Ascending aorta (tissue), 2 donors: ENCODE measurements around the gene MT1H. TPM values are rescaled to one million over a fixed set of nuclear protein-coding genes. Genes with fewer than 3 reads are reported as not detected.

Experiments used
- DNase-seq, 2 donors: peaks; one replicate each; pipeline ENCODE4 v3.0.0-alpha.2; 2019; ENCODE audit warnings: low spot score in 2 of 2
- H3K27ac ChIP-seq, 2 donors: fragments of 200-600 bp; sonication (generic); one replicate each; pipeline ENCODE4 v1.5.1; 2016 to 2017; ENCODE audit warnings: mild to moderate bottlenecking in 1 of 2
- H3K27me3 ChIP-seq: fragments of 200-600 bp; sonication (generic); one replicate; pipeline ENCODE4 v1.5.1; 2017
- H3K36me3 ChIP-seq, 2 donors: fragments of 200-600 bp; sonication (generic); one replicate each; pipeline ENCODE4 v1.5.1; 2016
- H3K4me1 ChIP-seq, 2 donors: fragments of 200-600 bp; sonication (generic); one replicate each; pipeline ENCODE4 v1.5.1; 2016 to 2017; ENCODE audit warnings: mild to moderate bottlenecking in 1 of 2
- H3K4me3 ChIP-seq, 2 donors: fragments of 200-600 bp; sonication (generic); one replicate each; pipeline ENCODE4 v1.5.1; 2016 to 2017; ENCODE audit warnings: mild to moderate bottlenecking in 1 of 2
- H3K9me3 ChIP-seq, 2 donors: fragments of 200-600 bp; sonication (generic); one replicate each; pipeline ENCODE4 v1.5.1; 2016
- CTCF ChIP-seq, 3 experiments: fragments of 200-600 bp in 2 of 3; fragments of 450-650 bp in 1 of 3; sonication (generic) in 2 of 3; IDR thresholded peaks; one replicate each; pipeline ENCODE4 v1.5.1; 2016 to 2019; ENCODE audit warnings: antibody characterized with exemption in 3 of 3, mild to moderate bottlenecking in 1 of 3, moderate library complexity in 1 of 3
- intact Hi-C: fragments of 100-400 bp; cut with DNase I; formaldehyde crosslinking; loops from one replicate; pipeline ENCODE4 v1.15.1; 2023
- total RNA-seq: library from RNA; depleted of rRNA; stranded (reverse); fragments of >200 nt; gene quantifications from one replicate; pipeline ENCODE4 v1.1.0, GENCODE V29; 2016

MT1H gene
- total RNA-seq, 1 donor from 2014 or later = not detected

DNA sequence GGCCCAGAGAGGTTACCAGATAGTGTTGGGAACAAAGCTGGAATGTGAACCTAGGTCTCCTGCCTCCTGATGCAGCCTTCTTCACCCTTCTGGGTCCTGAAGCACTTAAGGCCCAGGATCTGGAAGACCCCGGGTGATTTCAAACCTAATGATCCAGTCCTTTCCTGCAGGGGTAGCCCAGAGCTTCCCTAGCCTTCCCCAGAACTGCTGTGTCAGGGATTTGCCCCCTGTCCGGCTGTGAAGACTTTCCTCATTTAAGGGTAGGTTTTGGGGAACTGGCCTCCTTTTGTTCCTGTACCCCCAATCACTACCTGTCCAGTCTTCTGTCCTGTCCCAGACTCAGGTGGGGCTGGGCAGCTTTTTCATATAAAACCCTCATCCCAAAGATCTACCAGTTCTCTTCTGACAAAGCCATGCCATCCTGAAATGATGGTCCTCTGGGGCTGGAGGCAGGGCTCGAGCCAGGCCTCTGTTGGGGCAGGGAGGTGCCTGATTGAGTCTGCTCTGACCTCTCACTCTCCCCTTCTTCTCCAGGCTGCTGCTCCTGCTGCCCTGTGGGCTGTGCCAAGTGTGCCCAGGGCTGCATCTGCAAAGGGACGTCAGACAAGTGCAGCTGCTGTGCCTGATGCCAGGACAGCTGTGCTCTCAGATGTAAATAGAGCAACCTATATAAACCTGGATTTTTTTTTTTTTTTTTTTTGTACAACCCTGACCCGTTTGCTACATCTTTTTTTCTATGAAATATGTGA, 14.0 kb downstream of the MT1H start:
- Histone ChIP-seq H3K9me3 (no peaks in the 10 kb centered on the region), H3K27ac (peak overlapping the region; percentile 83 to 88), H3K27me3 (no peaks in the 10 kb centered on the region), H3K4me3 (peak overlapping the region; percentile 71 to 85), H3K4me1 (peaks cover 0 to 26% of the 10 kb centered on the region in 2 donors), H3K36me3 (peaks cover 0 to 11% of the 10 kb centered on the region in 2 donors)
- intact Hi-C loops = loop anchor here (2.0 kb wide), 2 partner anchors 51 to 75 kb away; partner anchors contain the start of genes MT1M and MT2A
- TF ChIP-seq CTCF (IDR thresholded peaks at IDR 0.05) = no peak
- DNase-seq = no peak

GRCh38 chr16:56684256-56684925, 14.8 kb downstream of the MT1H start:
- no peak for DNase-seq
- H3K27me3 ChIP-seq = no peaks in the 10 kb centered on the region
- H3K4me1 ChIP-seq = peaks cover 0 to 26% of the 10 kb centered on the region in 2 donors
- H3K27ac ChIP-seq = peak overlapping the region; percentile 83 to 88
- H3K36me3 ChIP-seq = peaks cover 0 to 11% of the 10 kb centered on the region in 2 donors
- TF ChIP-seq CTCF (IDR thresholded peaks at IDR 0.05) = no peak
- intact Hi-C loops = no loop called here
- no peaks in the 10 kb centered on the region for H3K9me3 ChIP-seq
- H3K4me3 ChIP-seq = peak overlapping the region; percentile 71 to 85

DNA sequence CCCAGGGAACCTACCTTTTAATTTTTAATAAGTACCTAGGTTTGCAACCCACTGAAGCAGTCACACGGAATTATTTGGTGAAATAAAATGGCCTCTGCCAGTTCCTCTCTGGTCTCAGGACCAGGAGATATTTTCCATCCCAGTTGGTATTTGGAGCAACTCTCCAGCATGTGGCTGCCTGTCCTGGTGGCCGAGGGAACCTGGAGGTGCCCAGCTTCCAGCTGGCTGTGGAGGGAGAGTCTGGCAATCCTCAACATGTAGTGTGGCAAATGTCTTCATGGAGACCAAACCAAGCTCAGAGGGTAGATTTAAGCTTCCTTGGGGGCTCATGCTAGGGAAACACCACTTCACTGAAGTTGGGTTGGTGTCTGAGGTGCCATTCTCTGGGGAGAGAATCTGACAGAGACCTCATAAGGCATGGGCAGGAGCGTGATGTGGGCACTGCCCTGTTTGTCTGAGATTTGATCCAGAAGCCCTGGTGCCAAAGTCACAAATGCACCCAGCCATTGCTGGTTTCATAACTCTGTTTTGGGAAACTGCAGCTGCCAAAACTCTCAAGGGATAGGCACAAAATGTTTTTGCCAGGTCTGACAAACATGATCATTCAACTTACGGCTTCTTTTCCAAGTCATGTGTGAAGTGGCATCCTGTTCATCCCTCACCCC, 15.4 kb downstream of the MT1H start:
- intact Hi-C loops = no loop called here
- H3K4me3 ChIP-seq = peak overlapping the region; percentile 71 to 85

GRCh38 chr16:56686758-56687157, 17.1 kb downstream of the MT1H start:
- Histone ChIP-seq H3K4me3 (no peak overlapping the region), H3K4me1 (peaks cover 0 to 21% of the 10 kb centered on the region in 2 donors), H3K36me3 (peaks cover 0 to 11% of the 10 kb centered on the region in 2 donors), H3K27ac (no peak overlapping the region), H3K27me3 (no peaks in the 10 kb centered on the region), H3K9me3 (no peaks in the 10 kb centered on the region)
- DNase-seq = no peak
- intact Hi-C loops = no loop called here
- no peak for TF ChIP-seq CTCF (IDR thresholded peaks at IDR 0.05)

More for the DNA sequence above, 15.4 kb downstream of the MT1H start:
- Histone ChIP-seq H3K9me3 (no peaks in the 10 kb centered on the region), H3K27me3 (no peaks in the 10 kb centered on the region), H3K36me3 (peaks cover 0 to 11% of the 10 kb centered on the region in 2 donors), H3K27ac (peak overlapping the region; percentile 83 to 88), H3K4me1 (peaks cover 0 to 26% of the 10 kb centered on the region in 2 donors)
- peak in 1 of 2 donors; percentile 81 for DNase-seq
- no peak for TF ChIP-seq CTCF (IDR thresholded peaks at IDR 0.05)

- no peaks in the 10 kb centered on the region for H3K9me3 ChIP-seq
- H3K4me1 ChIP-seq = peaks cover 0 to 16% of the 10 kb centered on the region in 2 donors
- no peak for TF ChIP-seq CTCF (IDR thresholded peaks at IDR 0.05)
- intact Hi-C loops = no loop called here
- no peak overlapping the region for H3K4me3 ChIP-seq
- peaks cover 0 to 10% of the 10 kb centered on the region in 2 donors for H3K36me3 ChIP-seq
- DNase-seq = no peak
- no peak overlapping the region for H3K27ac ChIP-seq
- no peaks in the 10 kb centered on the region for H3K27me3 ChIP-seq
These were observed 19.1 kb downstream of the MT1H start for GRCh38 chr16:56688762-56689161.
